Endothelial cell of umbilical vein (primary cell): ENCODE measurements around the gene RADIL. TPM values are rescaled to one million over a fixed set of nuclear protein-coding genes. Genes with fewer than 3 reads are reported as not detected.
"Not testable (repeated sequence)": the region's sequence is repeated elsewhere in the genome, so short reads cannot be mapped to it uniquely, and the experiment has no call there.

ENCODE experiments used
- BruUV-seq: library from RNA; stranded (reverse); fragments of 400-500 nt; replicated peaks from 2 replicates; lab custom pipeline; 2021; lab: Mats Ljungman, UMichigan
- CTCF ChIA-PET: fragments of 300-600, 350-600 bp; sonication (Branson Sonifier 250); formaldehyde crosslinking; loops from one replicate; lab custom pipeline; 2021; ENCODE audit warnings: antibody characterized with exemption, inconsistent platforms; lab: Charles Lee
- POLR2A ChIA-PET: fragments of 300-600, 350-600 bp; sonication (Branson Sonifier 250); formaldehyde crosslinking; loops from one replicate; lab custom pipeline; 2021; ENCODE audit warnings: antibody characterized with exemption, inconsistent platforms; lab: Charles Lee
- DNase-seq: peaks from one replicate; pipeline ENCODE4 v3.0.0-alpha.2; 2011; ENCODE audit warnings: low read depth, low spot score
- FAIRE-seq: peaks from 2 replicates; lab custom pipeline; 2011; peaks lifted over from hg19 to GRCh38; lab: Jason Lieb, UNC
- H2AFZ ChIP-seq: 2 replicates; pipeline ENCODE4 v1.6.0; 2012; ENCODE audit warnings: low read depth, low read length, control low read depth, inconsistent platforms
- H3K27ac ChIP-seq: 2 replicates; pipeline ENCODE4 v1.5.1; 2011; ENCODE audit warnings: low read depth, mild to moderate bottlenecking, control low read depth, low read length, moderate library complexity; ENCODE audit not compliant: insufficient read depth
- H3K27me3 ChIP-seq, 2 experiments: 2 replicates each; pipeline versions ENCODE4 v1.6.0 to v1.6.1; 2011; ENCODE audit warnings: low read length in 2 of 2, mixed read lengths in 1 of 2; ENCODE audit not compliant: control insufficient read depth in 2 of 2, insufficient read depth in 2 of 2
- H3K36me3 ChIP-seq, 2 experiments: 2 replicates in 1 of 2; 3 replicates in 1 of 2; pipeline ENCODE4 v1.5.1; 2011; ENCODE audit warnings: low read length in 2 of 2, mild to moderate bottlenecking in 1 of 2, moderate library complexity in 1 of 2; ENCODE audit not compliant: control insufficient read depth in 2 of 2, insufficient read depth in 2 of 2; ENCODE audit errors: extremely low read depth in 1 of 2
- H3K4me1 ChIP-seq: 3 replicates; pipeline ENCODE4 v1.5.1; 2011; ENCODE audit warnings: mild to moderate bottlenecking, low read length; ENCODE audit not compliant: control insufficient read depth, insufficient read depth; ENCODE audit errors: extremely low read depth
- H3K4me2 ChIP-seq: 2 replicates; pipeline ENCODE4 v1.6.1; 2011; ENCODE audit warnings: low read length, control low read depth, mixed read lengths; ENCODE audit not compliant: insufficient read depth
- H3K4me3 ChIP-seq, 3 experiments: fragments of 200-600 bp in 1 of 3; sonication (generic), shearing (Covaris generic) in 1 of 3; replicated peaks in 1 of 3; 2 replicates each; pipeline ENCODE4 v1.5.1; 2011 to 2016; ENCODE audit warnings: control low read depth in 3 of 3, low read length in 3 of 3, mild to moderate bottlenecking in 2 of 3, inconsistent platforms in 1 of 3, low read depth in 1 of 3, moderate library complexity in 1 of 3; ENCODE audit not compliant: insufficient read depth in 1 of 3
- H3K79me2 ChIP-seq: 2 replicates; pipeline ENCODE4 v1.6.0; 2012; ENCODE audit warnings: low read length, inconsistent platforms; ENCODE audit not compliant: control insufficient read depth, insufficient read depth
- H3K9ac ChIP-seq: replicated peaks from 2 replicates; pipeline ENCODE3; 2011; ENCODE audit warnings: low read length, control low read depth; ENCODE audit not compliant: insufficient read depth; ENCODE audit errors: extremely low read depth
- H3K9me1 ChIP-seq: replicated peaks from 3 replicates; pipeline ENCODE4 v1.6.0; 2011; ENCODE audit warnings: mild to moderate bottlenecking, low read length; ENCODE audit not compliant: control insufficient read depth, insufficient read depth; ENCODE audit errors: extremely low read depth
- H3K9me3 ChIP-seq: replicated peaks from 2 replicates; pipeline ENCODE4 v1.5.1; 2012; ENCODE audit warnings: low read length, inconsistent platforms; ENCODE audit not compliant: control insufficient read depth, insufficient read depth
- H4K20me1 ChIP-seq: replicated peaks from 2 replicates; pipeline ENCODE3; 2011; ENCODE audit warnings: mild to moderate bottlenecking, low read length; ENCODE audit not compliant: control insufficient read depth, insufficient read depth; ENCODE audit errors: extremely low read depth
- CTCF ChIP-seq, 2 donors: IDR thresholded peaks; 1 replicate in 1 of 2; 2 replicates in 1 of 2; pipeline ENCODE4 v1.5.1; 2011; ENCODE audit warnings: low read length in 2 of 2, mild to moderate bottlenecking in 2 of 2, moderate library complexity in 2 of 2, control low read depth in 1 of 2, inconsistent platforms in 1 of 2, low read depth in 1 of 2; ENCODE audit not compliant: insufficient read depth in 1 of 2; ENCODE audit errors: extremely low read depth in 1 of 2
- EZH2 ChIP-seq: IDR thresholded peaks from 2 replicates; pipeline ENCODE4 v1.6.1; 2012; ENCODE audit warnings: borderline replicate concordance, low read depth, mild to moderate bottlenecking, moderate library complexity, low read length, inconsistent platforms; ENCODE audit not compliant: severe bottlenecking
- FOS ChIP-seq: IDR thresholded peaks from 2 replicates; pipeline ENCODE4 v1.6.1; 2011; ENCODE audit warnings: mild to moderate bottlenecking, low read length, moderate library complexity, borderline replicate concordance; ENCODE audit not compliant: insufficient read depth
- GATA2 ChIP-seq: IDR thresholded peaks from 2 replicates; pipeline ENCODE4 v1.7.0; 2011; ENCODE audit warnings: low read depth, mild to moderate bottlenecking, moderate library complexity, mixed read lengths, low read length; ENCODE audit not compliant: insufficient read length, insufficient read depth
- JUN ChIP-seq: IDR thresholded peaks from 2 replicates; pipeline ENCODE4 v1.6.1; 2011; ENCODE audit warnings: borderline replicate concordance, low read depth; ENCODE audit not compliant: insufficient read length, insufficient read depth
- MYC ChIP-seq: IDR thresholded peaks from one replicate; pipeline ENCODE4 v1.6.1; 2011; ENCODE audit warnings: mild to moderate bottlenecking, low read depth, low read length
- POLR2A ChIP-seq: IDR thresholded peaks from 2 replicates; pipeline ENCODE4 v1.6.1; 2012; ENCODE audit warnings: low read depth, mild to moderate bottlenecking, control low read depth, low read length
- POLR2AphosphoS5 ChIP-seq: IDR thresholded peaks from 2 replicates; pipeline ENCODE4 v1.6.1; 2012; ENCODE audit warnings: low read depth, mild to moderate bottlenecking, control low read depth, low read length, moderate library complexity; ENCODE audit not compliant: insufficient read depth
- dilution Hi-C: fragments of 300-500 bp; cut with MboI; formaldehyde crosslinking; loops from one replicate; pipeline ENCODE4 v1.15.0; 2019; ENCODE audit warnings: low sequenced_read_pairs; ENCODE audit not compliant: extremely low pct_ligation_motif_present
- intact Hi-C: fragments of 100-400 bp; cut with micrococcal nuclease; formaldehyde crosslinking; loops from one replicate; pipeline ENCODE4 v1.10.0; 2022
- polyA plus RNA-seq, 4 experiments: library from polyadenylated mRNA; depleted of rRNA in 3 of 4; stranded (reverse) in 3 of 4; unstranded in 1 of 4; fragments of >200 nt; gene quantifications; 2 replicates each; pipeline versions ENCODE4 v1.2.1 to v1.2.3, GENCODE V29; 2011 to 2012; ENCODE audit warnings: missing spikeins in 1 of 4
- total RNA-seq: library from RNA; stranded (reverse); gene quantifications from 2 replicates; pipeline ENCODE4 v1.2.3, GENCODE V29; 2021
- TF ChIP-seq, protein P1 (sequence below): IDR thresholded peaks from 2 replicates; pipeline ENCODE4 v1.6.1; 2011; ENCODE audit not compliant: insufficient read depth, insufficient read length

The RADIL gene
- total and polyA plus RNA-seq, 2 donors (not counting 3 experiments of a cell fraction or from before 2014, with no cell fraction given), result 1.2 to 2.5 TPM

DNA sequence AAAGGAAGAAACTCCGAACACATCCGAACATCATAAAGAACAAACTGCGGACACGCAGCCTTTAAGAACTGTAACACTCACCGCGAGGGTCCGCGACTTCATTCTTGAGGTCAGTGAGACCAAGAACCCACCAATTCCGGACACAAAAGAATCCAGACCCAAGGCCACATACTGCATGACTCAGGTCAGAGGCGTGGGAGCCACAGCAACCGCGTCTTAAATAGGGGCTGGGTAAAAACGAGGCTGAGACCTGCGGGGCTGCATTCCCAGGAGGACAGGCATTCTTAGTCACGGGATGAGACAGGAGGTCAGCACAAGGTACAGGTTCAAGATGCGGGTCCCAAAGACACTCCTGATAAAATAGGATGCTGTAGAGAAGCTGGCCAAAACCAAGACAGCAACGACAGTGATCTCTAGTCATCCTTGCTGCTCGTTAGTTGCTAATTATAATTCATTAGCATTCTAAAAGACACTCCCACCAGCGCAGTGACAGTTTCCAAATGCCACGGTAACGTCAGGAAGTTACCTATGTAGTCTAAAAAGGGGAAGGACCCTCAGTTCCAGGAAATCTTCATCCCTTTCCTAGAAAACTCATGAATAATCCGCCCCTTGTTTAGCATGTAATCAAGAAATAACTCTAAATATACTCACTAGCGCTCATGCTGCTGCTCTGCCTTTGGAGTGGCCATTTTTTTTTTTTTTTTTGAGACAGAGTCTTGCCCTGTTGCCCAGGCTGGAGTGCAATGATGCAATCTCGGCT, 88.7 kb downstream of the RADIL start:
- intact Hi-C loops, result no loop called here
- Histone ChIP-seq H3K4me3 (no peak overlapping the region), H3K4me1 (no peaks in the 10 kb centered on the region), H3K9me1 (no peaks in the 10 kb centered on the region), H2AFZ (no peak overlapping the region), H3K27ac (no peak overlapping the region), H3K9ac (no peak overlapping the region), H3K27me3 (no peaks in the 10 kb centered on the region), H3K36me3 (peaks cover 0 to 11% of the 10 kb centered on the region in 2 experiments), H3K9me3 (no peaks in the 10 kb centered on the region), H4K20me1 (no peaks in the 10 kb centered on the region), H3K4me2 (no peak overlapping the region), H3K79me2 (no peaks in the 10 kb centered on the region)
- ChIA-PET POLR2A (no interaction called here), CTCF (interaction anchor here (9.9 kb wide), 1 partner anchor 291 kb away, joined by 104 read pairs; no protein-coding TSS in a partner anchor)
- no peak for DNase-seq
- dilution Hi-C loops, result no loop called here
- no peak for TF ChIP-seq MYC
- no peak for TF ChIP-seq GATA2
- TF ChIP-seq JUN, result no peak
- no peak for TF ChIP-seq FOS
- no peak for TF ChIP-seq EZH2
- no peak for TF ChIP-seq POLR2A
- no peak for TF ChIP-seq CTCF (IDR thresholded peaks at IDR 0.05; ENCODE audit: extremely low read depth in 1 of 2, insufficient read depth in 1 of 2, low read depth in 1 of 2, low read length in 2 of 2)
- no peak for TF ChIP-seq POLR2AphosphoS5
- TF ChIP-seq, protein P1, sequence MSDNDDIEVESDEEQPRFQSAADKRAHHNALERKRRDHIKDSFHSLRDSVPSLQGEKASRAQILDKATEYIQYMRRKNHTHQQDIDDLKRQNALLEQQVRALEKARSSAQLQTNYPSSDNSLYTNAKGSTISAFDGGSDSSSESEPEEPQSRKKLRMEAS, result no peak
- no TSS peak for BruUV-seq
- no peak for FAIRE-seq

DNA sequence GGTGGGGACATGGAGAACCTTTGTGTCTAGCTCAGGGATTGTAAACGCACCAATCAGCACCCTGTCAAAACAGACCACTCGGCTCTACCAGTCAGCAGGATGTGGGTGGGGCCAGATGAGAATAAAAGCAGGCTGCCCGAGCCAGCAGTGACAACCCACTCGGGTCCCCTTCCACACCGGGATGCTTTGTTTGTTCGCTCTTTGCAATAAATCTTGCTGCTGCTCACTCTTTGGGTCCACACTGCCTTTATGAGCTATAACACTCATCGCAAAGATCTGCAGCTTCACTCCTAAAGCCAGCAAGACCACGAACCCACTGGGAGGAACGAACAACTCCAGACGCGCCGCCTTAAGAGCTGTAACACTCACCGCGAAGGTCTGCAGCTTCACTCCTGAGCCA, 89.3 kb downstream of the RADIL start:
- H3K4me2 ChIP-seq, H3K4me1 ChIP-seq, POLR2A ChIA-PET, dilution Hi-C loops, DNase-seq, H2AFZ ChIP-seq, H3K9me1 ChIP-seq, H3K27me3 ChIP-seq, H3K4me3 ChIP-seq, H3K79me2 ChIP-seq, H3K9me3 ChIP-seq, H3K27ac ChIP-seq, FAIRE-seq, H4K20me1 ChIP-seq, H3K9ac ChIP-seq, intact Hi-C loops: not testable (repeated sequence)
- H3K36me3 ChIP-seq, result peaks cover 0 to 14% of the 10 kb centered on the region in 2 experiments
- BruUV-seq, result TSS peak; percentile 6
- CTCF ChIA-PET, result interaction anchor here (9.9 kb wide), 1 partner anchor 291 kb away, joined by 104 read pairs; no protein-coding TSS in a partner anchor
